ENCODE results near the gene GNG12.
A peak's percentile ranks its signal among the peaks of the same experiment; 100 is the strongest.

The GNG12 gene

DNA sequence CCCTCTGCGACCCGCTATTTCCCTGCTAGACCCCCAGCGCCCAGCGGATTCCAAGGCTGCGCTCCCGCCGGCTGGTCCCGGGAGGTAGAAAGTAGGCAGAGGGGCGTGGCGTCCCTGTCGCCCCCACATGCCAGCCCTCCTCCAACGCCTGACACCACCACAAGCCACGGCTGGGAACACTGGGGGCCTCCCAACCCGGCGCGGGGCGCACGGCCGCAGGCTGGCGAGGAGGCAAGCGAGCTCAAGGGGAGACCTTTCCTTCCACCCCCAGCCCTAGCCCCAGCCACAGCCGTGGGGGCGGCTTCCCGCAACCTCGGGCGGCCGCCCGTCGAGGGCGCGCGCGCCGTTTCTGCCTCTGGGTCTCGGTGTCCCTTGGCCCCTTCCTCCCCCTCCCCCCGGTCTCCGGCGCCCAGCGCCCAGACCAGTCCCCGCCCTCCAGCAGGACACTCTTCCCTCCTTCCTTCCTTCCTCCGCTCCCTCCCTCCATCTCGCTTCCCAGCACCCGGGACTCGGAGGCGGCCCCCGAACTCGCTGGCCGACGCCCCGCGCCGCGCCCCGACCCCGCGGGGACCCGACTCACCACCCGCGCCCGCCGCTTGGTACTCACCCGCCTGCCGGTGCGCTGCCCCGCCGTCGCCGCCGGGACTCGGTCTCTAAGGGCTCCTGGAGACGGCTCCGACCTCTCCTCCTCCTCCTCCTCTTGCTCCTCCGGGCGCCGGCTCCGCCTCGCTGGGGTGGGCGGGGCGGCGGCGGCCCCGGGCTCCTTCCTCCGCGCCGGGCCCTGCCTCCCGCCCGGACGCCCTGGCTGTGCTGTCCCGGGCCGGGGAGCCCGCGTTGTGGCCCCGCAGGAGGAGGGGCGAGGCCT is at the start of gene GNG12:
TSS of gene GNG12 (minus strand) at position 731 of the 865 bp plus-strand sequence. CDS start 125,781 bp downstream, outside the sequence.
- CTCF ChIA-PET, result interaction anchor here (1.0 kb wide), 1 partner anchor 56 kb away, joined by 3 read pairs; no protein-coding TSS in a partner anchor
- Mint-ChIP-seq H3K27me3 (peaks cover 68% of the 10 kb centered on the region), H3K4me1 (peaks cover 18% of the 10 kb centered on the region), H3K27ac (no peak within 1 kb of the TSS), H3K36me3 (no peaks in the 10 kb centered on the region), H3K9me3 (no peaks in the 10 kb centered on the region), H3K4me3 (peak within 1 kb of the TSS; percentile 64)
- DNase-seq, result peak; percentile 44

- H3K36me3 Mint-ChIP-seq, result no peaks in the 10 kb centered on the region
- no peak overlapping the region for H3K4me3 Mint-ChIP-seq
- no peaks in the 10 kb centered on the region for H3K27me3 Mint-ChIP-seq
- no peaks in the 10 kb centered on the region for H3K9me3 Mint-ChIP-seq
- no peak overlapping the region for H3K27ac Mint-ChIP-seq
- no peak for DNase-seq
- CTCF ChIA-PET, result no interaction called here
- no peaks in the 10 kb centered on the region for H3K4me1 Mint-ChIP-seq
Measured at GRCh38 chr1:67882196-67882958, 49.1 kb upstream of the GNG12 start.

GRCh38 chr1:67880056-67880601 is 46.9 kb upstream of the GNG12 start:
- DNase-seq, result no peak
- Mint-ChIP-seq H3K27me3 (no peaks in the 10 kb centered on the region), H3K36me3 (no peaks in the 10 kb centered on the region), H3K4me1 (no peaks in the 10 kb centered on the region), H3K9me3 (no peaks in the 10 kb centered on the region), H3K4me3 (no peak overlapping the region), H3K27ac (no peak overlapping the region)
- CTCF ChIA-PET, result no interaction called here

GRCh38 chr1:67879485-67879884 is 46.2 kb upstream of the GNG12 start:
- H3K27ac Mint-ChIP-seq, result no peak overlapping the region
- no peaks in the 10 kb centered on the region for H3K36me3 Mint-ChIP-seq
- H3K9me3 Mint-ChIP-seq, result no peaks in the 10 kb centered on the region
- H3K4me1 Mint-ChIP-seq, result no peaks in the 10 kb centered on the region
- H3K27me3 Mint-ChIP-seq, result no peaks in the 10 kb centered on the region
- no peak overlapping the region for H3K4me3 Mint-ChIP-seq
- CTCF ChIA-PET, result no interaction called here
- DNase-seq, result no peak

DNA sequence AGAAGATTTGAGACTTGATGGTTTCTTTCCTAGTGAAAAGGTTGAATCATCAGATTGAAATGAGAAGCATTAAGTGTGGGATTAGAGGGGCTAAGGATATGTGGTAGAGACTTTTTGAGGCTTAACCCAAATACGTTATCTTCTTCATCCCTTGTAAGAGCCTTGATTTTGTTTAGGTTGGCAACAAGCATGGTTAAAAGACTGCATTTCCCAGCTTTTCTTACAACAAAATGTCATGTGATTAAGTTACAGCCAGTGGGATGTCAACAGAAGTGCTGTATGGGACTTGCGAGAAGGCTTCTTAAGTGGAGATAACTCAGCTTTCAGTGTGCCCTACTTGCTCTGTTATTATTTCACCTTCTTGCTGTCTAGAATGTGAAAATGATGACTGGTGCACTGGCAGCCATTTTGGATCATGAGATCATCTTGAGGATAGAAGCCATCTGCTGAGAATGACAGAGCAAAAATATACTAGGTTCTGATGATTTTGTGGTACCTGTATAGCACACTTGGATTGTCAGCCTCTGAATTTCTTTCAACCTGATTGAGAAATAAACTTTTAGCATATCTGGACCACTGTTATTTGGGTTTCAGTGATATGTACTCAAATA is 41.3 kb upstream of the GNG12 start:
- Mint-ChIP-seq H3K4me3 (no peak overlapping the region), H3K36me3 (no peaks in the 10 kb centered on the region), H3K4me1 (no peaks in the 10 kb centered on the region), H3K27ac (no peak overlapping the region), H3K27me3 (peaks cover 5% of the 10 kb centered on the region), H3K9me3 (no peaks in the 10 kb centered on the region)
- CTCF ChIA-PET, result no interaction called here
- DNase-seq, result no peak

- no peak for DNase-seq
- H3K36me3 Mint-ChIP-seq, result no peaks in the 10 kb centered on the region
- no peak overlapping the region for H3K27ac Mint-ChIP-seq
- CTCF ChIA-PET, result no interaction called here
- no peaks in the 10 kb centered on the region for H3K4me1 Mint-ChIP-seq
- no peak overlapping the region for H3K4me3 Mint-ChIP-seq
- H3K27me3 Mint-ChIP-seq, result peaks cover 5% of the 10 kb centered on the region
- no peaks in the 10 kb centered on the region for H3K9me3 Mint-ChIP-seq
Measured at GRCh38 chr1:67869233-67869632, 36.0 kb upstream of the GNG12 start.

GRCh38 chr1:67863637-67864036 is 30.4 kb upstream of the GNG12 start:
- peaks cover 13% of the 10 kb centered on the region for H3K27me3 Mint-ChIP-seq
- no peak for DNase-seq
- H3K9me3 Mint-ChIP-seq, result no peaks in the 10 kb centered on the region
- CTCF ChIA-PET, result no interaction called here
- H3K4me1 Mint-ChIP-seq, result no peaks in the 10 kb centered on the region
- H3K27ac Mint-ChIP-seq, result no peak overlapping the region
- H3K4me3 Mint-ChIP-seq, result no peak overlapping the region
- H3K36me3 Mint-ChIP-seq, result no peaks in the 10 kb centered on the region

DNA sequence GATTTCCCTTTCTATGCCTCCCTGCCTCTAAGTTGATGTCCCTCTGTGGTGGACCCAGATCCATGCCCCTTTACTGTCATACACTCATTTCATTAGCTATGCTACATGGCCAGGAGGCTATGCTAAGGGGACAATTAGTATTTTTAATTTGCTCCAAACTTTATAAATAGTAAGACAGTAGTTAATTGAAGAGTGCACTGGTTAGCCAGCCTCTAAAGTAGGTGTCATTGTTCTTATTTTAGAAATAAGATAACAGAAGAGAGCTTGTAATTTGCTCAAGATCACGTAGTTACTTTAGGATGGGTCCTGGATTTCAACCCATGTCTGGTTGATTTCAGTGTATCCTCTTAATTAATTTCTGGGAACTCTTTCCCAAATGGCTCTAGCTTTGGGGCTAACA is 29.4 kb upstream of the GNG12 start:
- Mint-ChIP-seq H3K9me3 (no peaks in the 10 kb centered on the region), H3K27me3 (peaks cover 14% of the 10 kb centered on the region), H3K4me3 (no peak overlapping the region), H3K4me1 (no peaks in the 10 kb centered on the region), H3K36me3 (no peaks in the 10 kb centered on the region), H3K27ac (no peak overlapping the region)
- no peak for DNase-seq
- CTCF ChIA-PET, result no interaction called here

GRCh38 chr1:67861856-67862516 is 28.7 kb upstream of the GNG12 start:
- no peak for DNase-seq
- Mint-ChIP-seq H3K4me3 (no peak overlapping the region), H3K4me1 (no peaks in the 10 kb centered on the region), H3K9me3 (no peaks in the 10 kb centered on the region), H3K27ac (no peak overlapping the region), H3K36me3 (no peaks in the 10 kb centered on the region), H3K27me3 (peaks cover 14% of the 10 kb centered on the region)
- CTCF ChIA-PET, result no interaction called here

DNA sequence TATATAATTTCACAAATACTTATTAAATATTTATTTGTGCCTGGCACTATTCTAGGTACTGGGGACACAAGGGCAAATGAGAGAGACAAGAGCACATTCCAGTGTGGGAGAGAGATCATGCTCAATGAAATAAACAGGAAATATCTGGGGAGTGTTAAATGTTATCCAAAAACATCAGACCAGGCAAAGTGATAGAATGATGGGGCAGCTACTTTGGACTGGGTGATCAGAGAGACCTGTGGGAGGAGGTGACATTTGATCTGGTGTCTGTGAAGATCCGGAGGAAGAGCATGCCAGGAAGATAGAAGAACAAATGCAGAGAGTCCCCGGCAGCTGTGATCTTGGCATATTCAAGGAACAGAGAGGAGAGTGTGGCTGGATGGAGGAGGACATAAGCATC is 27.5 kb upstream of the GNG12 start:
- no peak overlapping the region for H3K4me3 Mint-ChIP-seq
- H3K27ac Mint-ChIP-seq, result no peak overlapping the region

GRCh38 chr1:67856921-67857320 is 23.7 kb upstream of the GNG12 start:
- no peak for DNase-seq
- Mint-ChIP-seq H3K4me3 (no peak overlapping the region), H3K36me3 (no peaks in the 10 kb centered on the region), H3K27me3 (peaks cover 23% of the 10 kb centered on the region), H3K27ac (no peak overlapping the region), H3K9me3 (no peaks in the 10 kb centered on the region), H3K4me1 (no peaks in the 10 kb centered on the region)
- CTCF ChIA-PET, result interaction anchor here (1.0 kb wide), 1 partner anchor 10 kb away, joined by 3 read pairs; no protein-coding TSS in a partner anchor

More for the DNA sequence above, 27.5 kb upstream of the GNG12 start:
- Mint-ChIP-seq H3K9me3 (no peaks in the 10 kb centered on the region), H3K27me3 (peaks cover 14% of the 10 kb centered on the region), H3K36me3 (no peaks in the 10 kb centered on the region), H3K4me1 (no peaks in the 10 kb centered on the region)
- no peak for DNase-seq
- CTCF ChIA-PET, result no interaction called here

DNA sequence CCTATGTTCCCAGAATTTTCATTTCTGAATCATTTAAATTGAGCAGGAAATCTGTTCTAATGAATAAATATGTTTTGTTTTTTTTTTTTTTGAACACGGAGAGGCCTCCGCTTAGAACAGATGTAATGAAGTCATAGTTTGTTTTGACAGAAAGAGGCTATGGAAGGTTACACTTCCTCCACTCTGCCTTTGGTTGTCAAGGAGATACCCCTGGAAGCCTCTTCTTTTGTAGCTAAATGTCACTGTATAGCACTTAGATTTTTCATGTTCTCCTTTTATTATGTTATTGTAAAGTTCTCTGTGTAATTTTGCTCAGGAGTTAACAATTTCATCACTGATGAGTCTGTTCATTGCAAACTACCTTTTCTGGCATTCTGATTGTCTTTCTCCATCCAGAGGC is 22.7 kb upstream of the GNG12 start:
- no peak overlapping the region for H3K27ac Mint-ChIP-seq
- no peaks in the 10 kb centered on the region for H3K4me1 Mint-ChIP-seq
- H3K36me3 Mint-ChIP-seq, result no peaks in the 10 kb centered on the region
- H3K9me3 Mint-ChIP-seq, result no peaks in the 10 kb centered on the region
- H3K27me3 Mint-ChIP-seq, result peaks cover 20% of the 10 kb centered on the region
- CTCF ChIA-PET, result interaction anchor here (1.0 kb wide), 1 partner anchor 9 kb away, joined by 3 read pairs; no protein-coding TSS in a partner anchor
- DNase-seq, result no peak
- no peak overlapping the region for H3K4me3 Mint-ChIP-seq

DNA sequence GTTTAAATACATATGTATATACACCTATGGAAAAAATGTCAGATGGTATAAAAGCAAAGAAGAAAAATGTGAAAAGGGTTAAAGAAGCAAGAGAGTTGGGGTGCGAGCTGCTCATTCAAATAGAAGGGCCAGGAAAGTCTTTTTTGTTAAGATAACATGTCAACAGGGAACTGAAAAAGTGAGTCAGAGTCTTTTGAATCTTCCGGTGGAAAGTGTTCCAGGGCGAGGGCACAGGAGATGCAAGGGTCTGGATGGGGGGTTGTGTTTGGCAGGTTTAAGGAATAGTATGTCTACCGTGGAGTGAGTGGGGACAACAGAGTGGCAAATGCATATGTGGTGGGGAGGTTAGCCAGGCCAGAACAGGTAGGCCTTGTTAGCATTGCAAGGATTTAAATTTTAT is 22.2 kb upstream of the GNG12 start:
- Mint-ChIP-seq H3K4me1 (no peaks in the 10 kb centered on the region), H3K27ac (no peak overlapping the region), H3K27me3 (peaks cover 17% of the 10 kb centered on the region), H3K4me3 (no peak overlapping the region), H3K36me3 (no peaks in the 10 kb centered on the region), H3K9me3 (no peaks in the 10 kb centered on the region)
- no peak for DNase-seq
- CTCF ChIA-PET, result no interaction called here

DNA sequence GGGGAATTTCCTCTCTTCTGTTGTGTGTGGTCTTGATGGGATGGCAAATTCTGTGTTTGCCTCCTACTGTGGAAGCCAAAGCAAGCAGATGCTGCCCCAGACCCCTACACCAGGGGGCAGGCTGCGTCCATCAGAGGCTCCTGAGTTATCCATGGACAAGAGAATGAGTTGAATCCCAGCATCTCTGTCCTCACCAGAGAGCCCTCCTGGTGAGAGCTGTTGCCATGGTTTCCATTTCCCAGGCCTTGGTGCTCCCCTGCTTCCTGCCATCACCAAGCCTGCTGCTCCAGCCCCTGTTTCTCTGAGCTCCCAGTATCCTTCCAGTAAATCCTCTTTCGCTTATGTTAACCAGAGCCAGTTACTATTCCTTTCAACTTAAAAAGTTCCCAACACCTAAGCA is 20.4 kb upstream of the GNG12 start:
- CTCF ChIA-PET, result interaction anchor here (1.0 kb wide), 1 partner anchor 124 kb away, joined by 3 read pairs; no protein-coding TSS in a partner anchor
- Mint-ChIP-seq H3K4me1 (no peaks in the 10 kb centered on the region), H3K36me3 (no peaks in the 10 kb centered on the region), H3K9me3 (no peaks in the 10 kb centered on the region), H3K27ac (no peak overlapping the region), H3K4me3 (no peak overlapping the region), H3K27me3 (peaks cover 17% of the 10 kb centered on the region)
- DNase-seq, result no peak
